HepG2 (cell line): ENCODE results near the gene LGR6. TPM values are rescaled to one million over a fixed set of nuclear protein-coding genes. Genes with fewer than 3 reads are reported as not detected.
"Not testable (repeated sequence)": the region's sequence is repeated elsewhere in the genome, so short reads cannot be mapped to it uniquely, and the experiment has no call there.

Experiments
- ATAC-seq: fragments of 200-7000 bp; cut with Tn5 transposase; 3 replicates; pipeline ENCODE4 v1.9.1; 2020; ENCODE audit warnings: mild to moderate bottlenecking, moderate library complexity
- BruUV-seq: library from RNA; stranded (reverse); fragments of 400-500 nt; replicated peaks from 2 replicates; lab custom pipeline; 2021; lab: Mats Ljungman, UMichigan
- CTCF ChIA-PET: fragments of 300-600 bp; formaldehyde crosslinking; extraction: SDS; loops from one replicate; lab custom pipeline; 2021; ENCODE audit warnings: low total read pairs, inconsistent platforms, low intra/inter-chr PET ratio; lab: Yijun Ruan, JAX
- POLR2A ChIA-PET: fragments of 350-600 bp; sonication (Branson Sonifier 250); formaldehyde crosslinking; loops from one replicate; lab custom pipeline; 2020; ENCODE audit warnings: antibody characterized with exemption, inconsistent platforms; lab: Yijun Ruan, JAX
- DNase-seq: peaks from one replicate; pipeline ENCODE4 v3.0.0-alpha.2; 2015; ENCODE audit warnings: low spot score
- FAIRE-seq: peaks from 3 replicates; lab custom pipeline; 2011; peaks lifted over from hg19 to GRCh38; lab: Jason Lieb, UNC
- H2AFZ ChIP-seq: one replicate; pipeline ENCODE4 v1.6.1; 2011; ENCODE audit warnings: low read length, inconsistent platforms
- H3K27ac ChIP-seq: fragments of 300-600 bp; 3 replicates; pipeline ENCODE4 v1.8.0; 2011; ENCODE audit warnings: mixed run types, mild to moderate bottlenecking, mixed read lengths, low read length, inconsistent platforms; ENCODE audit not compliant: insufficient read depth; ENCODE audit errors: extremely low read length
- H3K27me3 ChIP-seq, 2 experiments: fragments of 200-600 bp in 1 of 2; 2 replicates in 1 of 2; 3 replicates in 1 of 2; pipeline versions ENCODE4 v1.6.0 to v1.8.0; 2011; ENCODE audit warnings: low read length in 2 of 2, mild to moderate bottlenecking in 2 of 2, moderate library complexity in 2 of 2, inconsistent platforms in 1 of 2; ENCODE audit not compliant: insufficient read depth in 2 of 2, control insufficient read depth in 1 of 2
- H3K36me3 ChIP-seq, 2 experiments: fragments of 200-600 bp in 1 of 2; replicated peaks in 1 of 2; 2 replicates in 1 of 2; 3 replicates in 1 of 2; pipeline versions ENCODE4 v1.5.1 to v1.8.0; 2011; ENCODE audit warnings: low read length in 2 of 2, inconsistent platforms in 1 of 2; ENCODE audit not compliant: insufficient read depth in 2 of 2, control insufficient read depth in 1 of 2
- H3K4me1 ChIP-seq: 2 replicates; pipeline ENCODE4 v1.5.1; 2012; ENCODE audit warnings: low read length, inconsistent platforms; ENCODE audit not compliant: insufficient read depth
- H3K4me2 ChIP-seq: 2 replicates; pipeline ENCODE4 v1.6.0; 2011; ENCODE audit warnings: low read depth, low read length, inconsistent platforms
- H3K4me3 ChIP-seq, 3 experiments: fragments of 200-600 bp in 1 of 3; sonication (generic), shearing (Covaris generic) in 1 of 3; replicated peaks in 1 of 3; 2 replicates each; pipeline ENCODE4 v1.5.1; 2011 to 2016; ENCODE audit warnings: low read length in 3 of 3, inconsistent platforms in 2 of 3, low read depth in 2 of 3, mild to moderate bottlenecking in 2 of 3, control low read depth in 1 of 3, mixed read lengths in 1 of 3; ENCODE audit not compliant: insufficient read depth in 1 of 3
- H3K79me2 ChIP-seq: one replicate; pipeline ENCODE4 v1.6.1; 2011; ENCODE audit warnings: low read length, inconsistent platforms; ENCODE audit not compliant: insufficient read depth
- H3K9ac ChIP-seq: 2 replicates; pipeline ENCODE4 v1.6.0; 2011; ENCODE audit warnings: mild to moderate bottlenecking, low read depth, low read length, inconsistent platforms; ENCODE audit not compliant: insufficient read depth
- H3K9me3 ChIP-seq: 2 replicates; pipeline ENCODE4 v1.5.1; 2012; ENCODE audit warnings: mild to moderate bottlenecking, low read length
- H4K20me1 ChIP-seq: 2 replicates; pipeline ENCODE4 v1.6.0; 2011; ENCODE audit warnings: inconsistent platforms, mild to moderate bottlenecking, low read length, moderate library complexity; ENCODE audit not compliant: insufficient read depth
- AHDC1 ChIP-seq: sonication (generic); formaldehyde crosslinking; IDR thresholded peaks from 2 replicates; pipeline ENCODE4 v1.5.1; 2020; ENCODE audit warnings: mild to moderate bottlenecking, missing genetic modification reagents, borderline replicate concordance
- CCDC6 ChIP-seq: sonication (generic); formaldehyde crosslinking; IDR thresholded peaks from 2 replicates; pipeline ENCODE4 v1.8.1; 2022; ENCODE audit warnings: mild to moderate bottlenecking, missing genetic modification reagents, moderate library complexity
- ZNF609 ChIP-seq: sonication (generic); formaldehyde crosslinking; IDR thresholded peaks from 2 replicates; pipeline ENCODE4 v1.4.0; 2020; ENCODE audit warnings: mild to moderate bottlenecking, missing genetic modification reagents, borderline replicate concordance
- WGBS: methylation state at CpG from one replicate; pipeline ENCODE4 v1.1.6; 2017; ENCODE audit warnings: low lambda C conversion rate; 5-methylcytosine and 5-hydroxymethylcytosine counted together
- in situ Hi-C: cut with HindIII; loops from 2 replicates; pipeline ENCODE4 v1.10.0; 2017; ENCODE audit warnings: low pct_unique_long_range_greater_than_20kb; ENCODE audit not compliant: extremely low pct_ligation_motif_present
- intact Hi-C: fragments of 100-400 bp; cut with micrococcal nuclease; formaldehyde crosslinking; loops from one replicate; pipeline ENCODE4 v1.10.0; 2022; ENCODE audit not compliant: unreplicated experiment
- polyA plus RNA-seq, 8 experiments: library from polyadenylated mRNA; depleted of rRNA in 3 of 8; stranded (reverse) in 7 of 8; unstranded in 1 of 8; fragments of >200 nt; fragmentation: Illumina TruSeq in 4 of 8; extraction: Trizol in 4 of 8; gene quantifications; 2 replicates each; pipeline versions ENCODE4 v1.2.1 to v1.2.3, GENCODE V29; 2011 to 2016; ENCODE audit warnings: low read depth in 4 of 8, missing spikeins in 1 of 8, mixed read lengths in 1 of 8; ENCODE audit not compliant: insufficient read depth in 1 of 8
- total RNA-seq, 5 experiments: library from RNA; depleted of rRNA; stranded (reverse); fragments of >200 nt; fragmentation: Illumina TruSeq; extraction: Trizol; gene quantifications; 2 replicates each; pipeline ENCODE4 v1.2.3, GENCODE V29; 2016; ENCODE audit warnings: low read depth in 1 of 5

LGR6 gene
- total and polyA plus RNA-seq, 2 of the 13 experiments (the other 11 are each of a cell fraction or from before 2014, with no cell fraction given): 0.07 TPM; not detected in 1

DNA sequence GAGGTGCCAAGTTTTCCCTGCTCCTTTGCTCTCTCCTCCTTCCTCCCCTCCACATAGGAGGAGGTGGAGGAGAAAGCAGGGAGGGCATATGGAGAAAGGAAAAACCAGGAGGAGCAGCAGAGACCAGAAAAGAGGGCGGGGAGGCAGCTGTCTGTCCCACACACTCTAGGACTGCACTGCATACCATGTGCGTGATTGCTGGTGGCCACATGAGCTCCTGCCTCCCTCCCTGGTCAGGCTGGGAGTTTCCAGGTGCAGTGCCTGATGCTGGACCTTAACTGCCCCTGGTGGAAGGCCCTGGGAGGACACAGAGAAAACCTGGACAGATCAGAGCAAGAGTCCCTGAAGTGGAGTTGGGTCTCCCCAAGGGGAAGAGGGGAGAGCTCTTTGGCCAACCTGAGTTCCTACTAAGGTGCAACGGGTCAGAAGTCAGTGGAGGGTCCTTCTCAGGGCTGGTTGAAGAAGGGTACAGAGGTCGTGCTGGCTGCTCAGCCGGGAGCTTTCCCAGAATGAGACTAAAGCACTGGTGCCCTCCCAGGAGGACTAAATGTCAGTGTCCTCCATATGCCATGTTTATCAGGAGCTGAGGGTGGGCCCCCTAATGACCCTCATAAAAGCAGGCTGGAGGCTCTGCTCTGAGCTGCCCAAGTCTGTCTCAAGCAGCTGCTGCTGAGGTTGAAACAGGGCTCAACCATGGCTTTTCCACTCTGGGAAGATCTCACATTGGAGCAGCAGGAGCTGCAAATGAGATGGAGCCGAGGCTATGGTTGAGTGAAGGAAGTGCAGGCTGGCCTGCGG lies 3.5 kb upstream of the LGR6 start (continued):
- TF ChIP-seq AHDC1 (CRISPR knock-in tag) (no peak), CCDC6 (CRISPR knock-in tag) (no peak), ZNF609 (no peak)

DNA sequence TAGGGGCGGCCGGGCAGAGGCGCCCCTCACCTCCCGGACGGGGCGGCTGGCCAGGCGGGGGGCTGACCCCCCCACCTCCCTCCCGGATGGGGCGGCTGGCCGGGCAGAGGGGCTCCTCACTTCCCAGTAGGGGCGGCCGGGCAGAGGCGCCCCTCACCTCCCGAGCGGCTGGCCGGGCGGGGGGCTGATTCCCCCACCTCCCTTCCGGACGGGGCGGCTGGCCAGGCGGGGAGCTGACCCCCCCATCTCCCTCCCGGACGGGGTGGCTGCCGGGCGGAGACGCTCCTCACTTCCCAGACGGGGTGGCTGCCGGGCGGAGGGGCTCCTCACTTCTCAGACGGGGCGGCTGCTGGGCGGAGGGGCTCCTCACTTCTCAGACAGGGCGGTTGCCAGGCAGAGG lies 2.2 kb upstream of the LGR6 start:
- intact Hi-C loops (loop anchor here (5.0 kb wide), 1 partner anchor 46 kb away; no protein-coding TSS in a partner anchor), in situ Hi-C loops (loop anchor here (10.0 kb wide), 1 partner anchor 523 kb away; the partner anchor contains the start of gene SYT2)
- H3K36me3 ChIP-seq, H3K79me2 ChIP-seq, FAIRE-seq, BruUV-seq, H3K27ac ChIP-seq, H3K4me2 ChIP-seq, H4K20me1 ChIP-seq, H3K9me3 ChIP-seq, H3K9ac ChIP-seq, POLR2A ChIA-PET, H2AFZ ChIP-seq, CTCF ChIA-PET, ATAC-seq, DNase-seq, H3K4me3 ChIP-seq: not testable (repeated sequence)
- Histone ChIP-seq H3K27me3 (peaks cover 11 to 22% of the 10 kb centered on the region in 2 experiments), H3K4me1 (peaks cover 52% of the 10 kb centered on the region)
- WGBS: 94% methylated on average over 7 of the region's 33 CpGs
